CD14-positive monocyte (primary cell): ENCODE data around the gene CHST11. TPM values are rescaled to one million over a fixed set of nuclear protein-coding genes. Genes with fewer than 3 reads are reported as not detected.
A peak's percentile ranks its signal among the peaks of the same experiment; 100 is the strongest.

Source experiments
- DNase-seq, 3 donors: peaks; one replicate each; pipeline ENCODE4 v3.0.0-alpha.2; 2011 to 2022
- H2AFZ ChIP-seq: 2 replicates; pipeline ENCODE4 v1.6.0; 2012; ENCODE audit warnings: mild to moderate bottlenecking, low read depth, low read length, inconsistent platforms; ENCODE audit not compliant: insufficient read depth, poor library complexity, severe bottlenecking
- H3K27ac ChIP-seq, 2 donors: 1 replicate in 1 of 2; 2 replicates in 1 of 2; pipeline ENCODE4 v1.5.1; 2012 to 2013; ENCODE audit warnings: low read length in 2 of 2, control low read depth in 1 of 2, inconsistent platforms in 1 of 2, low read depth in 1 of 2, mild to moderate bottlenecking in 1 of 2
- H3K27me3 ChIP-seq, 2 donors: one replicate each; pipeline versions ENCODE4 v1.6.0 to v1.6.1; 2011 to 2013; ENCODE audit warnings: low read length in 2 of 2; ENCODE audit not compliant: control insufficient read depth in 2 of 2, insufficient read depth in 2 of 2
- H3K36me3 ChIP-seq, 2 donors: replicated peaks in 1 of 2; 1 replicate in 1 of 2; 2 replicates in 1 of 2; pipeline versions ENCODE4 v1.5.1 to v1.6.1; 2012 to 2013; ENCODE audit warnings: low read length in 2 of 2, control low read depth in 1 of 2, inconsistent platforms in 1 of 2, mild to moderate bottlenecking in 1 of 2; ENCODE audit not compliant: insufficient read depth in 2 of 2, control insufficient read depth in 1 of 2
- H3K4me1 ChIP-seq, 2 donors: 1 replicate in 1 of 2; 2 replicates in 1 of 2; pipeline versions ENCODE4 v1.5.1 to v1.6.1; 2012 to 2013; ENCODE audit warnings: low read length in 2 of 2, control low read depth in 1 of 2, inconsistent platforms in 1 of 2, mild to moderate bottlenecking in 1 of 2, moderate library complexity in 1 of 2; ENCODE audit not compliant: insufficient read depth in 2 of 2, control insufficient read depth in 1 of 2
- H3K4me2 ChIP-seq: replicated peaks from 2 replicates; pipeline ENCODE3; 2012; ENCODE audit warnings: low read length, moderate library complexity, mild to moderate bottlenecking; ENCODE audit not compliant: poor library complexity, severe bottlenecking; ENCODE audit errors: extremely low read depth
- H3K4me3 ChIP-seq, 3 experiments: fragments of 200-600 bp in 1 of 3; sonication (generic) in 1 of 3; replicated peaks in 1 of 3; 1 replicate in 2 of 3; 2 replicates in 1 of 3; pipeline ENCODE4 v1.5.1; 2011 to 2013; ENCODE audit warnings: low read length in 3 of 3, mild to moderate bottlenecking in 3 of 3, control low read depth in 2 of 3, low read depth in 2 of 3, inconsistent platforms in 1 of 3, moderate library complexity in 1 of 3
- H3K79me2 ChIP-seq: 2 replicates; pipeline ENCODE4 v1.6.0; 2012; ENCODE audit warnings: mild to moderate bottlenecking, control low read depth, inconsistent platforms, low read length, moderate library complexity; ENCODE audit not compliant: insufficient read depth
- H3K9ac ChIP-seq: 2 replicates; pipeline ENCODE4 v1.6.0; 2017; ENCODE audit warnings: low read length, mild to moderate bottlenecking; ENCODE audit not compliant: insufficient read depth, poor library complexity, severe bottlenecking
- H3K9me3 ChIP-seq, 2 donors: replicated peaks in 1 of 2; 1 replicate in 1 of 2; 2 replicates in 1 of 2; pipeline versions ENCODE4 v1.5.1 to v1.6.1; 2012 to 2013; ENCODE audit warnings: low read length in 2 of 2, control low read depth in 1 of 2; ENCODE audit not compliant: control insufficient read depth in 1 of 2, insufficient read depth in 1 of 2
- H4K20me1 ChIP-seq: 2 replicates; pipeline ENCODE4 v1.6.0; 2012; ENCODE audit warnings: mild to moderate bottlenecking, low read length, control low read depth, moderate library complexity; ENCODE audit not compliant: insufficient read depth
- H3K27ac Mint-ChIP-seq, 7 donors: one replicate each; pipeline ENCODE4 v1.8.0; 2020; ENCODE audit warnings: mild to moderate bottlenecking in 7 of 7, mixed read lengths in 7 of 7, moderate library complexity in 6 of 7, inconsistent platforms in 2 of 7
- H3K27me3 Mint-ChIP-seq, 3 donors: one replicate each; pipeline ENCODE4 v1.8.0; 2021 to 2022; ENCODE audit warnings: low read depth in 3 of 3, mild to moderate bottlenecking in 3 of 3, mixed read lengths in 3 of 3, moderate library complexity in 3 of 3, inconsistent platforms in 1 of 3
- H3K36me3 Mint-ChIP-seq, 2 donors: one replicate each; pipeline ENCODE4 v1.8.0; 2020; ENCODE audit warnings: mixed read lengths in 2 of 2, inconsistent platforms in 1 of 2, mild to moderate bottlenecking in 1 of 2
- H3K4me1 Mint-ChIP-seq: one replicate; pipeline ENCODE4 v1.8.0; 2020; ENCODE audit warnings: mild to moderate bottlenecking, mixed read lengths
- H3K4me3 Mint-ChIP-seq, 2 donors: one replicate each; pipeline ENCODE4 v1.8.0; 2020; ENCODE audit warnings: mild to moderate bottlenecking in 2 of 2, mixed read lengths in 2 of 2, moderate library complexity in 1 of 2
- H3K9me3 Mint-ChIP-seq, 7 donors: one replicate each; pipeline ENCODE4 v1.8.0; 2020 to 2022; ENCODE audit warnings: mixed read lengths in 7 of 7, mild to moderate bottlenecking in 6 of 7, moderate library complexity in 6 of 7, inconsistent platforms in 2 of 7
- CTCF ChIP-seq: fragments of 200-600 bp; IDR thresholded peaks from one replicate; pipeline ENCODE4 v1.8.0; 2022; ENCODE audit warnings: antibody characterized with exemption, mild to moderate bottlenecking
- WGBS: methylation state at CpG from one replicate; pipeline ENCODE4 v1.1.5; 2013; ENCODE audit warnings: missing lambda C conversion rate; ENCODE audit not compliant: insufficient coverage; 5-methylcytosine and 5-hydroxymethylcytosine counted together
- intact Hi-C, 2 donors: fragments of 100-400 bp; cut with micrococcal nuclease; formaldehyde crosslinking; loops; one replicate each; pipeline versions ENCODE4 v1.15.0 to v1.15.1; 2023
- polyA plus RNA-seq, 3 donors: library from polyadenylated mRNA; depleted of rRNA in 1 of 3; unstranded in 2 of 3; stranded (reverse) in 1 of 3; fragments of 300-500 nt in 2 of 3; fragments of >200 nt in 1 of 3; fragmentation: Illumina TruSeq in 2 of 3; gene quantifications; 1 replicate in 2 of 3; 2 replicates in 1 of 3; pipeline ENCODE4 v1.2.3, GENCODE V29; 2012 to 2021

Gene CHST11
- polyA plus RNA-seq, 3 donors: 44.4 to 66.6 (median 48.4) TPM

DNA sequence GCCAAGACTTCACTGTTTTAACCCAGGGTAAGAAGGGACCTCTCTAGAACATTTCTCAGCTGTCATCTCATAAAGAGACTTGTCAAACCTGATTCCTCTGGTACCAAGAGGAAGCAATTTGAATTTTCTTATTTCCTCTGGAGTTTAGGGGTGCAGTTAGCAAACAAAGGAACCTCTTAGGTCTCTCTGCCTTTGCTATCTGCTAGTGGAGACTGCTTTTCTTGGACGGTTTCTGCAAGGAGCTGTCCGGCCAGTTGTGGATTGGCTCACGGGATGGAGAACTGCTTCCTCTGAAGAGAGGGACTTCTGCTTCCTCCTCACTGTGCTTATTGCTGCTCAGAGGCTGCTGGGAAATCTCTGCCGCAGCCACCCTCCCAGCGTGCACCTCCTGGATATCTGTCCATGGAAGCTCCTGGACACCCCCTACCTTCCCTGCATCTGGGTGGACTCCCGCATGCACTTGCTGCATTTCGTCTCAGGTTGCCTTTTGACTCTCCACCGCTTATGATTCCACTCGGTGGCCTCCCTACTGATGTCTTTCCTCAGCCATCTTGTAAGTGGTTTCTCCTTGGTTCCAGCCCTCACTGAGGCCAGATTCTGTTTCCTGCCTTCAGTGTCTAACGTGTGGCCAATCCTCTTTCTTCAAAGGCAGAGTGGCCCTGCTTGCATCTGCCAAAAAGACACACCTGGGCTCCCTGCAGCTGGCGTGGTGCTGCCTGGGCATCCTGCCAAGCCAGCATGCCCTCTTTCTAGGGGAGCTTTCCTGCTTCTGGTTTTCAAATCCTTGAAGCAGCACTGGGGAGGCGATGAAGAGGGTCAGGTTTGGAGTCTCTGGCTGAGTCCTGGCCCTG, 187.3 kb downstream of the CHST11 start:
- H3K4me2 ChIP-seq: peak overlapping the region; percentile 67
- peaks cover 83% of the 10 kb centered on the region for H3K79me2 ChIP-seq
- peaks cover 83 to 98% of the 10 kb centered on the region in 2 donors for H3K4me1 ChIP-seq
- H3K9ac ChIP-seq: peak overlapping the region; percentile 72
- DNase-seq: peak; percentile 77 to 81 (median 79)
- peak overlapping the region in 2 of 3 experiments; percentile 16 to 68 for H3K4me3 ChIP-seq
- Mint-ChIP-seq H3K9me3 (peaks cover 0 to 6% (median 3%) of the 10 kb centered on the region in 7 donors), H3K27ac (peak overlapping the region; percentile 97 to 100 (median 99)), H3K36me3 (peaks cover 22 to 33% of the 10 kb centered on the region in 2 donors), H3K4me1 (peaks cover 83% of the 10 kb centered on the region), H3K27me3 (no peaks in the 10 kb centered on the region), H3K4me3 (peak overlapping the region; percentile 67 to 89)
- H3K36me3 ChIP-seq: peaks cover 0 to 5% of the 10 kb centered on the region in 2 donors
- H3K27ac ChIP-seq: peak overlapping the region; percentile 93 to 98
- 14% methylated on average over 8 of the region's 12 CpGs for WGBS
- TF ChIP-seq CTCF: no peak
- peaks cover 0 to 4% of the 10 kb centered on the region in 2 donors for H3K9me3 ChIP-seq
- H3K27me3 ChIP-seq: no peaks in the 10 kb centered on the region
- intact Hi-C loops: loop anchor here (2.0 to 10.0 kb wide), 4 partner anchors 27 to 311 kb away; partner anchors contain the start of gene SLC41A2 (in 1 of the 2)
- H4K20me1 ChIP-seq: no peaks in the 10 kb centered on the region
- H2AFZ ChIP-seq: peak overlapping the region; percentile 32

DNA sequence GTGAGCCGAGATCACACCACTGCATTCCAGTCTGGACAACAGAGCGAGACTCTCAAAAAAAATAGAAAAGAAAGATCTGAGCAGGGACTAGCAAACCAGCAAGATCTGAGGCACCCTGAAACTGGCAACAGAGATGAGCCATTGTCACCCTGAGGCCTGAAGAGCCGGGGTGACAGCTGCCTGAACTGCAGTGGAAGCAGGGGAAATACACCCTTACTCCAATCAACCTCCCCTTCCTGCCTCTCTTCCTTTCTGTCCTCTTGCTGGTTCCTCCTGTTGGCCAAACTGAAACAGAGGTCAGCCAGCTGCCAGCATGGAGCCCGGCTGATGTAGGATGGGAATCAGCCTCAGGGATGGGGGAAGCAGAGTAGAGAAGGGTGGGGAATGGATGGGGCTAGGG, 192.0 kb downstream of the CHST11 start:
- intact Hi-C loops: loop anchor here (2.0 to 10.0 kb wide), 2 partner anchors 40 to 306 kb away; partner anchors contain the start of gene SLC41A2 (in 1 of the 2)
- Histone ChIP-seq H3K9ac (peak overlapping the region; percentile 7), H3K27me3 (no peaks in the 10 kb centered on the region), H3K9me3 (no peaks in the 10 kb centered on the region), H3K4me1 (peaks cover 87 to 98% of the 10 kb centered on the region in 2 donors), H4K20me1 (no peaks in the 10 kb centered on the region), H3K4me3 (peak overlapping the region in 1 of 3 experiments; percentile 46), H3K79me2 (peaks cover 83% of the 10 kb centered on the region), H3K4me2 (peak overlapping the region; percentile 60), H3K27ac (peak overlapping the region; percentile 93 to 97), H2AFZ (no peak overlapping the region), H3K36me3 (peaks cover 0 to 5% of the 10 kb centered on the region in 2 donors)
- Mint-ChIP-seq H3K4me3 (peak overlapping the region; percentile 9 to 55), H3K27ac (peak overlapping the region; percentile 95 to 100 (median 98)), H3K36me3 (peaks cover 25 to 42% of the 10 kb centered on the region in 2 donors), H3K27me3 (no peaks in the 10 kb centered on the region), H3K9me3 (peaks cover 0 to 5% (median 4%) of the 10 kb centered on the region in 7 donors), H3K4me1 (peaks cover 87% of the 10 kb centered on the region)
- 44% methylated on average over 2 of the region's 4 CpGs for WGBS
- no peak for TF ChIP-seq CTCF
- peak; percentile 62 to 83 (median 72) for DNase-seq
